K562 (cell line): Measurements from ENCODE around the gene ACSL5.

Experiments
- BCLAF1 ChIP-seq, 2 experiments: fragments of 450-650 bp in 1 of 2; IDR thresholded peaks; 2 replicates each; pipeline ENCODE4 v1.6.1; 2011 to 2017; ENCODE audit warnings: low read depth in 2 of 2, antibody characterized with exemption in 1 of 2, borderline replicate concordance in 1 of 2, low read length in 1 of 2, mild to moderate bottlenecking in 1 of 2, mixed read lengths in 1 of 2; ENCODE audit not compliant: control insufficient read depth in 1 of 2
- ELF4 ChIP-seq: fragments of 450-650 bp; formaldehyde crosslinking; IDR thresholded peaks from 2 replicates; pipeline ENCODE4 v1.4.0; 2022; ENCODE audit warnings: missing genetic modification characterization
- FOXM1 ChIP-seq, 2 experiments: fragments of 450-650 bp in 1 of 2; sonication (generic) in 1 of 2; formaldehyde crosslinking in 1 of 2; IDR thresholded peaks; 2 replicates each; pipeline versions ENCODE4 v1.6.1 to v1.9.0; 2017 to 2022; ENCODE audit warnings: low read depth in 2 of 2, mild to moderate bottlenecking in 2 of 2, missing genetic modification reagents in 1 of 2, moderate library complexity in 1 of 2
- FOXP1 ChIP-seq: sonication (generic); formaldehyde crosslinking; IDR thresholded peaks from 2 replicates; pipeline ENCODE4 v1.8.0; 2022; ENCODE audit warnings: mild to moderate bottlenecking, missing genetic modification reagents
- JUN ChIP-seq, 2 experiments: sonication (generic) in 1 of 2; formaldehyde crosslinking in 1 of 2; IDR thresholded peaks; 2 replicates each; pipeline versions ENCODE4 v1.6.1 to v1.8.0; 2012 to 2022; ENCODE audit warnings: borderline replicate concordance in 2 of 2, mild to moderate bottlenecking in 2 of 2, improper control_type of control experiment in 1 of 2, low read depth in 1 of 2, low read length in 1 of 2, missing genetic modification reagents in 1 of 2
- MXI1 ChIP-seq: IDR thresholded peaks from 2 replicates; pipeline ENCODE4 v1.6.1; 2011; ENCODE audit warnings: low read depth, mild to moderate bottlenecking, improper control_type of control experiment, low read length
- MYC ChIP-seq, 2 experiments: fragments of 250-450 bp in 1 of 2; sonication (Bioruptor Pico) in 1 of 2; IDR thresholded peaks; 2 replicates each; pipeline versions ENCODE4 v1.5.1 to v1.6.1; 2012 to 2021; ENCODE audit warnings: low read depth in 2 of 2, borderline replicate concordance in 1 of 2, improper control_type of control experiment in 1 of 2, low read length in 1 of 2, mild to moderate bottlenecking in 1 of 2, moderate library complexity in 1 of 2
- POLR2AphosphoS5 ChIP-seq: IDR thresholded peaks from 2 replicates; pipeline ENCODE4 v1.6.1; 2011; ENCODE audit warnings: mild to moderate bottlenecking, low read depth, low read length, moderate library complexity; ENCODE audit not compliant: control insufficient read depth, insufficient read depth
- SIN3A ChIP-seq, 2 experiments: fragments of 150-350 bp in 1 of 2; IDR thresholded peaks; 2 replicates each; pipeline ENCODE4 v1.6.1; 2011 to 2016; ENCODE audit warnings: borderline replicate concordance in 2 of 2, low read depth in 2 of 2, low read length in 2 of 2, mild to moderate bottlenecking in 2 of 2, moderate library complexity in 2 of 2; ENCODE audit not compliant: control insufficient read depth in 1 of 2
- SRF ChIP-seq, 2 experiments: fragments of 250-450, 450-650 bp in 1 of 2; sonication (Bioruptor Pico) in 1 of 2; sonication (generic) in 1 of 2; formaldehyde crosslinking; IDR thresholded peaks; 2 replicates each; pipeline versions ENCODE4 v1.5.0 to v1.5.1; 2020 to 2022; ENCODE audit warnings: mild to moderate bottlenecking in 1 of 2, missing genetic modification reagents in 1 of 2
- TEAD1 ChIP-seq, 2 experiments: fragments of 450-650 bp in 1 of 2; sonication (generic) in 1 of 2; formaldehyde crosslinking; IDR thresholded peaks; 2 replicates each; pipeline versions ENCODE4 v1.4.0 to v1.8.0; 2020 to 2022; ENCODE audit warnings: mild to moderate bottlenecking in 2 of 2, missing genetic modification reagents in 1 of 2
- ZNF311 ChIP-seq: fragments of 250-450 bp; sonication (Bioruptor Pico); IDR thresholded peaks from 2 replicates; pipeline ENCODE4 v1.4.0; 2020; ENCODE audit warnings: mild to moderate bottlenecking, moderate library complexity
- TF ChIP-seq, protein P1 (sequence below), 3 experiments: IDR thresholded peaks in 2 of 3; conservative IDR thresholded peaks in 1 of 3; 2 replicates each; pipeline ENCODE4 v1.5.1; 2011 to 2012; ENCODE audit warnings: low read length in 3 of 3, mild to moderate bottlenecking in 3 of 3, control low read depth in 2 of 3, improper control_type of control experiment in 1 of 3, inconsistent platforms in 1 of 3, low read depth in 1 of 3, mixed read lengths in 1 of 3, moderate library complexity in 1 of 3; ENCODE audit not compliant: insufficient read depth in 2 of 3

GRCh38 chr10:112359606-112360307 is 14.2 kb upstream of the ACSL5 start:
- TF ChIP-seq TEAD1 (CRISPR knock-in tag; IDR thresholded peaks at IDR 0.05) (no peak), BCLAF1 (IDR thresholded peaks at IDR 0.05; ENCODE audit: borderline replicate concordance in 1 of 2, control insufficient read depth in 1 of 2, low read depth in 2 of 2, low read length in 1 of 2) (no peak), SRF (CRISPR knock-in tag; IDR thresholded peaks at IDR 0.05) (no peak), MYC (IDR thresholded peaks at IDR 0.05; ENCODE audit: low read depth, low read length) (no peak), MYC (CRISPR knock-in tag; IDR thresholded peaks at IDR 0.05; ENCODE audit: borderline replicate concordance, low read depth) (no peak), FOXP1 (CRISPR knock-in tag) (no peak), SIN3A (IDR thresholded peaks at IDR 0.05; ENCODE audit: borderline replicate concordance in 2 of 2, control insufficient read depth in 1 of 2, low read depth in 2 of 2, low read length in 2 of 2) (no peak), JUN (IDR thresholded peaks at IDR 0.05; ENCODE audit: borderline replicate concordance, low read depth, low read length) (no peak), JUN (CRISPR knock-in tag; IDR thresholded peaks at IDR 0.05; ENCODE audit: borderline replicate concordance) (no peak), ZNF311 (no peak), FOXM1 (IDR thresholded peaks at IDR 0.05; ENCODE audit: low read depth) (no peak), FOXM1 (CRISPR knock-in tag; IDR thresholded peaks at IDR 0.05; ENCODE audit: low read depth) (no peak), ELF4 (CRISPR knock-in tag) (no peak), POLR2AphosphoS5 (no peak), MXI1 (no peak)
- TF ChIP-seq, protein P1, sequence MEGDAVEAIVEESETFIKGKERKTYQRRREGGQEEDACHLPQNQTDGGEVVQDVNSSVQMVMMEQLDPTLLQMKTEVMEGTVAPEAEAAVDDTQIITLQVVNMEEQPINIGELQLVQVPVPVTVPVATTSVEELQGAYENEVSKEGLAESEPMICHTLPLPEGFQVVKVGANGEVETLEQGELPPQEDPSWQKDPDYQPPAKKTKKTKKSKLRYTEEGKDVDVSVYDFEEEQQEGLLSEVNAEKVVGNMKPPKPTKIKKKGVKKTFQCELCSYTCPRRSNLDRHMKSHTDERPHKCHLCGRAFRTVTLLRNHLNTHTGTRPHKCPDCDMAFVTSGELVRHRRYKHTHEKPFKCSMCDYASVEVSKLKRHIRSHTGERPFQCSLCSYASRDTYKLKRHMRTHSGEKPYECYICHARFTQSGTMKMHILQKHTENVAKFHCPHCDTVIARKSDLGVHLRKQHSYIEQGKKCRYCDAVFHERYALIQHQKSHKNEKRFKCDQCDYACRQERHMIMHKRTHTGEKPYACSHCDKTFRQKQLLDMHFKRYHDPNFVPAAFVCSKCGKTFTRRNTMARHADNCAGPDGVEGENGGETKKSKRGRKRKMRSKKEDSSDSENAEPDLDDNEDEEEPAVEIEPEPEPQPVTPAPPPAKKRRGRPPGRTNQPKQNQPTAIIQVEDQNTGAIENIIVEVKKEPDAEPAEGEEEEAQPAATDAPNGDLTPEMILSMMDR (IDR thresholded peaks at IDR 0.05 in 2 of 3, conservative IDR thresholded peaks at IDR 0.05 in 1 of 3; ENCODE audit: insufficient read depth in 2 of 3, low read depth in 1 of 3, low read length in 3 of 3): no peak
